ENCODE data around the gene TUBGCP2.

The TUBGCP2 gene

DNA sequence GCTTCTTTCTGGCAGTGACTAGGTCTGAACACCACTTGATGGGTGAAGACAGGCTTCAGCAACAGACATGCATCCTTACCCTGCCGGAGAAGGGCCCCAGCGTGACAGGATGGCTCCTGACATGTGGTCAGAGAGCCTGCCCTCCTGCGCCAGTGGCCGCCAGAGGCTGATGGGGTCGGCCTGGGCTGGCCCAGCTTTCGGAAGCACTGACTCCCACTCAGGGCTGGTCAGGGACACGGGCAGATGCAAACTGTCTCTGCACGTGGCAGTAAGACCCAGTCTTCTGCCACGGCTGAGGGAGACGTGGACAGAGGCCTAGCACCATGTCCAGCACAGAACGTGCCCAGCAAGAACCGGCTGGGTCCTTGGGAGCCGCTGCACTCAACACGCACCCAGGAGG is 10.2 kb downstream of the TUBGCP2 start:
- Histone ChIP-seq H3K27me3 (ENCODE audit: insufficient read depth, low read length, poor library complexity) (no peaks in the 10 kb centered on the region), H3K23ac (ENCODE audit: low read length) (no peak overlapping the region), H2BK15ac (replicated peaks; ENCODE audit: low read depth) (no peak overlapping the region), H2AK5ac (ENCODE audit: low read length) (no peak overlapping the region), H3K79me2 (ENCODE audit: control insufficient read depth, insufficient read depth, low read length) (no peaks in the 10 kb centered on the region), H3K4me1 (ENCODE audit: control insufficient read depth, low read depth, low read length) (no peaks in the 10 kb centered on the region), H4K5ac (ENCODE audit: low read length) (no peak overlapping the region), H4K8ac (ENCODE audit: low read depth, low read length) (no peak overlapping the region), H3K4ac (ENCODE audit: low read depth, low read length) (no peak overlapping the region), H3K4me2 (ENCODE audit: low read length) (no peak overlapping the region), H3K36me3 (ENCODE audit: control insufficient read depth, insufficient read depth, low read length) (peaks cover 10% of the 10 kb centered on the region), H3K56ac (ENCODE audit: low read length) (no peak overlapping the region), H2BK120ac (ENCODE audit: low read depth, low read length) (no peak overlapping the region), H3K27ac (ENCODE audit: low read depth, low read length) (no peak overlapping the region), H3K4me3 (ENCODE audit: low read length) (no peak overlapping the region), H3K9ac (ENCODE audit: low read length) (no peak overlapping the region), H3K79me1 (ENCODE audit: low read length) (peaks cover 5% of the 10 kb centered on the region), H3K18ac (ENCODE audit: low read length) (no peak overlapping the region), H2BK5ac (ENCODE audit: low read length) (no peak overlapping the region)
- DNase-seq, result no peak
- no CpG with 5 or more reads among the region's 14 CpGs for WGBS (ENCODE audit: extremely low coverage, insufficient coverage, low lambda C conversion rate)

DNA sequence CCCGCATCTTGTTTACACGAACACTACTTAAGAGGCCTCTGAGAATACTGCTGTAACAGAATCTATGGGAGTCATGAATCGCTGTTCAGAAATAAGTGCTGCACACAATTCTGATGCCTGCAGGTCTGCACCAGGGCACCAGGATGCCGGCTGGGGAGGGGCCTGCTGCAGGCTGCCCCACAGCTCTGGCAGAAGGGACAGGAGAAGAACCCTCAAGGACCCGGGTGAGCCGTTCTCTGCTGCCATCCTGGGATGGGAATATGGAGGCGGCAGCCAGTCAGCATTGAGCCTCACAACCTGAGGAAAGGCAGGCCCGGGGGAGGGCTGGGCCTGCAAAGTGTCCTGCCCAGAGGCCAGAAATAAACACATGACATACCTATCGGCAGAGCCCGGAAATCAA is 11.2 kb downstream of the TUBGCP2 start:
- no peak overlapping the region for H3K27ac ChIP-seq (ENCODE audit: low read depth, low read length)
- WGBS (ENCODE audit: extremely low coverage, insufficient coverage, low lambda C conversion rate), result no CpG with 5 or more reads among the region's 10 CpGs
- no peak overlapping the region for H4K8ac ChIP-seq (ENCODE audit: low read depth, low read length)
- no peak overlapping the region for H2BK15ac ChIP-seq (replicated peaks; ENCODE audit: low read depth)
- no peak for DNase-seq
- no peaks in the 10 kb centered on the region for H3K27me3 ChIP-seq (ENCODE audit: insufficient read depth, low read length, poor library complexity)
- H4K5ac ChIP-seq (ENCODE audit: low read length), result no peak overlapping the region
- no peak overlapping the region for H3K4ac ChIP-seq (ENCODE audit: low read depth, low read length)
- H3K79me1 ChIP-seq (ENCODE audit: low read length), result peaks cover 2% of the 10 kb centered on the region
- no peaks in the 10 kb centered on the region for H3K4me1 ChIP-seq (ENCODE audit: control insufficient read depth, low read depth, low read length)
- no peak overlapping the region for H3K4me3 ChIP-seq (ENCODE audit: low read length)
- H2AK5ac ChIP-seq (ENCODE audit: low read length), result no peak overlapping the region
- H3K79me2 ChIP-seq (ENCODE audit: control insufficient read depth, insufficient read depth, low read length), result no peaks in the 10 kb centered on the region
- H3K18ac ChIP-seq (ENCODE audit: low read length), result no peak overlapping the region
- no peak overlapping the region for H2BK5ac ChIP-seq (ENCODE audit: low read length)
- H3K9ac ChIP-seq (ENCODE audit: low read length), result no peak overlapping the region
- no peak overlapping the region for H3K23ac ChIP-seq (ENCODE audit: low read length)
- H3K36me3 ChIP-seq (ENCODE audit: control insufficient read depth, insufficient read depth, low read length), result peaks cover 10% of the 10 kb centered on the region
- H2BK120ac ChIP-seq (ENCODE audit: low read depth, low read length), result no peak overlapping the region
- H3K56ac ChIP-seq (ENCODE audit: low read length), result no peak overlapping the region
- no peak overlapping the region for H3K4me2 ChIP-seq (ENCODE audit: low read length)

DNA sequence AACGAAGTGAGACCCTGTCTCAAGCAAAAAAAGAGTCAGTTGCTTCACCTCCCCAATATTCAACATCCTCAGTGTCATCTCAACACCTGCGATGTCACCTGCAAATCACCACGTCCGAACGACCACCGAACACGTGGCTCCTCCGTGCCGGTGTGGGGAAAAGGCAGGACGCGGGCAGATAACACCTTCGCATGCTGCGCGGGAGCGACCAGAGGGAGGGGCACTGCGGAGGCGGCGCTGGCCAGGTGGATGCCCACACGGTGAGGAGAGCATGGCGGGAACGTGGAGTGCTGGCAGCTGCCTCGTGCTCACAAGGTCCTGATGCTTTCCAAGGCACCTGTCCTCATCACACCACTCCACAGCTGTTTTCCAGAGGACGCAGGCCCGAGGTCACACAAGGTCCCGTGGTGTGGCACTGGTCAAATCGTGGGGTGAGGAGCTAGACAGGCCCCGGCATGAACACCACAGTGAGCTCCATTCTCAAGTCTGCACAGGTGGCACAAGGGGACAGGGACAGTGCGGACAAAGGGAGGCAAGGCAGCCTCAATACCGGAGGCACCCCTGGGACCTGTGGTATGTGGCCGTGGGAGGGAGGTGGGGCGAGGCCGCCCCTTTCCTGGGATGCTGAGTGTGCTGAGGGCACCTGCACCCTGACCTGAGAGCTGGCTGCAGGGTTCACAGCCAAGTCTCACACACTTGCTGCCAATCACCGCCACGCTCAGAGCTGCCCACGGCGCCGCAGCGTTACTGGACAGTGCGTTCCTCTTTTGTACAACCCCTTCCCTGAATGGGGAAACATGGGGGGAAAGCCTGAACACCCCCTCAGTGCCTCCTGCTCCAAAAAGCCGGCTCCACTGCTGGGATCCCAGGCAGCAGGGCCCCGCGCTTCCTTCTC is 13.0 kb downstream of the TUBGCP2 start:
- no CpG with 5 or more reads among the region's 42 CpGs for WGBS (ENCODE audit: extremely low coverage, insufficient coverage, low lambda C conversion rate)
- no peak overlapping the region for H2BK5ac ChIP-seq (ENCODE audit: low read length)
- H2BK120ac ChIP-seq (ENCODE audit: low read depth, low read length), result no peak overlapping the region

GRCh38 chr10:133294189-133294588 is 14.5 kb downstream of the TUBGCP2 start:
- Histone ChIP-seq H3K36me3 (ENCODE audit: control insufficient read depth, insufficient read depth, low read length) (peaks cover 8% of the 10 kb centered on the region), H3K4me1 (ENCODE audit: control insufficient read depth, low read depth, low read length) (no peaks in the 10 kb centered on the region), H3K79me2 (ENCODE audit: control insufficient read depth, insufficient read depth, low read length) (no peaks in the 10 kb centered on the region), H3K18ac (ENCODE audit: low read length) (no peak overlapping the region), H3K23ac (ENCODE audit: low read length) (no peak overlapping the region), H3K79me1 (ENCODE audit: low read length) (no peaks in the 10 kb centered on the region), H3K4ac (ENCODE audit: low read depth, low read length) (no peak overlapping the region), H2BK5ac (ENCODE audit: low read length) (no peak overlapping the region), H3K27ac (ENCODE audit: low read depth, low read length) (no peak overlapping the region), H4K5ac (ENCODE audit: low read length) (no peak overlapping the region), H4K8ac (ENCODE audit: low read depth, low read length) (no peak overlapping the region), H3K4me3 (ENCODE audit: low read length) (no peak overlapping the region), H3K27me3 (ENCODE audit: insufficient read depth, low read length, poor library complexity) (no peaks in the 10 kb centered on the region), H2AK5ac (ENCODE audit: low read length) (no peak overlapping the region), H3K4me2 (ENCODE audit: low read length) (no peak overlapping the region), H3K9ac (ENCODE audit: low read length) (no peak overlapping the region), H2BK15ac (replicated peaks; ENCODE audit: low read depth) (no peak overlapping the region), H3K56ac (ENCODE audit: low read length) (no peak overlapping the region), H2BK120ac (ENCODE audit: low read depth, low read length) (no peak overlapping the region)
- no peak for DNase-seq
- no CpG with 5 or more reads among the region's 15 CpGs for WGBS (ENCODE audit: extremely low coverage, insufficient coverage, low lambda C conversion rate)

More for the DNA sequence above, 13.0 kb downstream of the TUBGCP2 start:
- Histone ChIP-seq H3K56ac (ENCODE audit: low read length) (no peak overlapping the region), H3K27ac (ENCODE audit: low read depth, low read length) (no peak overlapping the region), H3K79me2 (ENCODE audit: control insufficient read depth, insufficient read depth, low read length) (no peaks in the 10 kb centered on the region), H3K23ac (ENCODE audit: low read length) (no peak overlapping the region), H2BK15ac (replicated peaks; ENCODE audit: low read depth) (no peak overlapping the region), H3K4ac (ENCODE audit: low read depth, low read length) (no peak overlapping the region), H3K4me2 (ENCODE audit: low read length) (no peak overlapping the region), H4K8ac (ENCODE audit: low read depth, low read length) (no peak overlapping the region), H3K9ac (ENCODE audit: low read length) (no peak overlapping the region), H4K5ac (ENCODE audit: low read length) (no peak overlapping the region), H3K36me3 (ENCODE audit: control insufficient read depth, insufficient read depth, low read length) (peaks cover 12% of the 10 kb centered on the region), H3K4me1 (ENCODE audit: control insufficient read depth, low read depth, low read length) (no peaks in the 10 kb centered on the region), H3K4me3 (ENCODE audit: low read length) (no peak overlapping the region), H3K27me3 (ENCODE audit: insufficient read depth, low read length, poor library complexity) (no peaks in the 10 kb centered on the region), H2AK5ac (ENCODE audit: low read length) (no peak overlapping the region), H3K79me1 (ENCODE audit: low read length) (no peaks in the 10 kb centered on the region), H3K18ac (ENCODE audit: low read length) (no peak overlapping the region)
- DNase-seq, result no peak

GRCh38 chr10:133293810-133294119 is 14.9 kb downstream of the TUBGCP2 start:
- no CpG with 5 or more reads among the region's 10 CpGs for WGBS (ENCODE audit: extremely low coverage, insufficient coverage, low lambda C conversion rate)
- Histone ChIP-seq H3K9ac (ENCODE audit: low read length) (no peak overlapping the region), H3K27ac (ENCODE audit: low read depth, low read length) (no peak overlapping the region)

More at GRCh38 chr10:133293810-133294119, 14.9 kb downstream of the TUBGCP2 start:
- Histone ChIP-seq H3K27me3 (ENCODE audit: insufficient read depth, low read length, poor library complexity) (no peaks in the 10 kb centered on the region), H4K8ac (ENCODE audit: low read depth, low read length) (no peak overlapping the region), H2BK120ac (ENCODE audit: low read depth, low read length) (no peak overlapping the region), H4K5ac (ENCODE audit: low read length) (no peak overlapping the region), H2BK5ac (ENCODE audit: low read length) (no peak overlapping the region), H3K79me2 (ENCODE audit: control insufficient read depth, insufficient read depth, low read length) (no peaks in the 10 kb centered on the region), H3K18ac (ENCODE audit: low read length) (no peak overlapping the region), H3K36me3 (ENCODE audit: control insufficient read depth, insufficient read depth, low read length) (peaks cover 7% of the 10 kb centered on the region), H3K56ac (ENCODE audit: low read length) (no peak overlapping the region), H2BK15ac (replicated peaks; ENCODE audit: low read depth) (no peak overlapping the region), H3K23ac (ENCODE audit: low read length) (no peak overlapping the region), H3K4me2 (ENCODE audit: low read length) (no peak overlapping the region), H2AK5ac (ENCODE audit: low read length) (no peak overlapping the region), H3K79me1 (ENCODE audit: low read length) (no peaks in the 10 kb centered on the region), H3K4me1 (ENCODE audit: control insufficient read depth, low read depth, low read length) (no peaks in the 10 kb centered on the region), H3K4ac (ENCODE audit: low read depth, low read length) (no peak overlapping the region), H3K4me3 (ENCODE audit: low read length) (no peak overlapping the region)
- DNase-seq, result no peak

Measured in mesendoderm (in vitro differentiated cells).